GM23248 (cell line): Measurements from ENCODE around the gene FNDC3B.

Experiments
- EZH2 ChIP-seq: fragments of 200-600 bp; sonication (generic); IDR thresholded peaks from 2 replicates; pipeline ENCODE4 v1.6.1; 2018; ENCODE audit warnings: antibody characterized with exemption, mild to moderate bottlenecking; ENCODE audit not compliant: insufficient read depth, poor library complexity, severe bottlenecking
- EZH2phosphoT487 ChIP-seq: fragments of 200-600 bp; sonication (generic); IDR thresholded peaks from 2 replicates; pipeline ENCODE4 v1.6.1; 2018; ENCODE audit warnings: antibody characterized with exemption, moderate library complexity, mild to moderate bottlenecking, low read depth; ENCODE audit not compliant: insufficient read depth

DNA sequence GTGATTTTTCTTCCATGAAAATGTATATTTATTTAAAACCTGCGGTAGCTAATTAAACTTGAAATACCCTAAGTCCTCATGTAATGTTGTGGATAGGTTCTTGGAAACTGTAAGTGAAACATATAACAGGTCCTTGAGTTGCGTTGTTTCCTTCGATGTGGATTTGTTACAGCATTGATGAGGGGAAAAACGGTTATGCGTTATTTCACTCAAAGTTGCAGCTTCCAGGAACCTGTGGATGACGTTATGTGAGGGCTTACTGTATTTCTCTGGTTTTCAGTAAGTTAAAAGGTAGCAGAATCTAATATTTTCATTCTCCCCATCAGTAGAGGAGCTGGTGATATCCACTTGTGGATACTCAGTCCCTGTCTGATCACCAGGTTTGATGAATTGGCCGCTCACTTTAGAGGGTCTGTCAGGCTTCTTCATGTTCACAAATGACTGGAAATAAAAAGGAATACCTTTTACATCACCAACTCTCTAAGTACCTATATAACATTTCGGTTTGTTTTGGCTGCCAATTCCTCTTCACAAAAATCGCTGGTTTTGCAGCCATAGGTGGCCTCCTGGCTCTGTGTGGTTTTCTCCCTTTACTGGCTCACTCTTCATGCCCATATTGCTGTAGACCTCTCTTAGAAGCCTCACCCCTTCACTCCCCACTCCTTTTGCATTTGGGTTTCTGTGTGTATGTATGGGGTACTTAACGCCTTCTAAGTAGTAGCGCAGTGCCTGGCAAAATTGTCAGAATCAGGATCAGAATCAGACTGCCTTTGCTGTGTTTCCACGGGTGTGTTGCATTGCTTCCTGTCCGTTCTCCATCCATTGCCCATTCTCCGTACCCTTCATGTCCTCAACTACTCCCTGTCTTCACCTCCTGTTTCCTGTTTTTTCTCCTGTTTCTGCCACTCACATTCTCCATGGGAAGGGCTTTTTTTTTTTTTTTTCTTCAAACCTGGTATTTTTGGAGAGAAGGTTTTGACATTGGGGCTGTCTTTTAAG lies 112.6 kb downstream of the FNDC3B start:
- TF ChIP-seq EZH2 (no peak), EZH2phosphoT487 (no peak)
